Peyer's patch (tissue), 4 donors: ENCODE data around the gene ARMC3. TPM values are rescaled to one million over a fixed set of nuclear protein-coding genes. Genes with fewer than 3 reads are reported as not detected.
"Not testable (repeated sequence)": the region's sequence is repeated elsewhere in the genome, so short reads cannot be mapped to it uniquely, and the experiment has no call there.

ENCODE experiments used
- DNase-seq, 3 donors: peaks; one replicate each; pipeline ENCODE4 v3.0.0-alpha.2; 2017 to 2019
- H3K27ac ChIP-seq, 4 donors: fragments of 200-600 bp; sonication (generic); one replicate each; pipeline ENCODE4 v1.5.1; 2016 to 2019
- H3K27me3 ChIP-seq, 2 donors: fragments of 200-600 bp; sonication (generic); one replicate each; pipeline ENCODE4 v1.5.1; 2019
- H3K36me3 ChIP-seq, 3 donors: fragments of 200-600 bp; sonication (generic); one replicate each; pipeline ENCODE4 v1.5.1; 2016 to 2019
- H3K4me1 ChIP-seq, 4 donors: fragments of 200-600 bp; sonication (generic); one replicate each; pipeline ENCODE4 v1.5.1; 2016 to 2019
- H3K4me3 ChIP-seq, 4 donors: fragments of 200-600 bp; sonication (generic); 1 replicate in 3 of 4; 2 replicates in 1 of 4; pipeline ENCODE4 v1.5.1; 2016 to 2019; ENCODE audit warnings: mild to moderate bottlenecking in 1 of 4
- H3K9me3 ChIP-seq, 4 donors: fragments of 200-600 bp; sonication (generic); one replicate each; pipeline ENCODE4 v1.5.1; 2016 to 2019; ENCODE audit warnings: mild to moderate bottlenecking in 1 of 4
- CTCF ChIP-seq, 6 experiments: fragments of 450-650 bp in 4 of 6; fragments of 200-600 bp in 2 of 6; sonication (generic) in 1 of 6; IDR thresholded peaks; one replicate each; pipeline ENCODE4 v1.5.1; 2017 to 2019; ENCODE audit warnings: antibody characterized with exemption in 6 of 6, mild to moderate bottlenecking in 3 of 6, moderate library complexity in 1 of 6
- POLR2A ChIP-seq, 2 donors: fragments of 450-650 bp; IDR thresholded peaks; one replicate each; pipeline ENCODE4 v1.5.1; 2017; ENCODE audit warnings: antibody characterized with exemption in 2 of 2, mild to moderate bottlenecking in 2 of 2, moderate library complexity in 2 of 2
- total RNA-seq, 4 donors: library from RNA; depleted of rRNA; stranded (reverse); fragments of >200 nt; gene quantifications; one replicate each; pipeline ENCODE4 v1.1.0, GENCODE V29; 2016

Gene ARMC3
- total RNA-seq, 4 donors from 2014 or later: not detected

- Histone ChIP-seq H3K9me3 (no peaks in the 10 kb centered on the region), H3K4me1 (peaks cover 0 to 14% (median 0%) of the 10 kb centered on the region in 4 donors), H3K27ac (no peak overlapping the region), H3K4me3 (no peak overlapping the region), H3K27me3 (no peaks in the 10 kb centered on the region), H3K36me3 (no peaks in the 10 kb centered on the region)
- no peak for DNase-seq
- TF ChIP-seq CTCF (IDR thresholded peaks at IDR 0.05): no peak
- TF ChIP-seq POLR2A (IDR thresholded peaks at IDR 0.05): no peak
Measured at GRCh38 chr10:23067337-23067736, 139.5 kb downstream of the ARMC3 start.

GRCh38 chr10:23067939-23068775 lies 140.3 kb downstream of the ARMC3 start:
- Histone ChIP-seq H3K4me3 (no peak overlapping the region), H3K36me3 (no peaks in the 10 kb centered on the region), H3K27ac (no peak overlapping the region), H3K27me3 (no peaks in the 10 kb centered on the region), H3K9me3 (no peaks in the 10 kb centered on the region), H3K4me1 (peaks cover 0 to 14% (median 0%) of the 10 kb centered on the region in 4 donors)
- peak; percentile 65 to 92 (median 79) for DNase-seq
- TF ChIP-seq CTCF (IDR thresholded peaks at IDR 0.05) (peak; percentile 46 to 81 (median 64)), POLR2A (IDR thresholded peaks at IDR 0.05) (no peak)

GRCh38 chr10:23069019-23069815 lies 141.4 kb downstream of the ARMC3 start:
- H3K9me3 ChIP-seq: no peaks in the 10 kb centered on the region
- H3K36me3 ChIP-seq: no peaks in the 10 kb centered on the region
- peaks cover 0 to 14% (median 0%) of the 10 kb centered on the region in 4 donors for H3K4me1 ChIP-seq
- no peaks in the 10 kb centered on the region for H3K27me3 ChIP-seq
- no peak for DNase-seq
- no peak overlapping the region for H3K27ac ChIP-seq
- H3K4me3 ChIP-seq: no peak overlapping the region
- no peak for TF ChIP-seq POLR2A (IDR thresholded peaks at IDR 0.05)
- TF ChIP-seq CTCF (IDR thresholded peaks at IDR 0.05): no peak

- H3K27me3 ChIP-seq, H3K27ac ChIP-seq, H3K9me3 ChIP-seq, H3K4me3 ChIP-seq, H3K4me1 ChIP-seq, DNase-seq, H3K36me3 ChIP-seq: not testable (repeated sequence)
Measured at GRCh38 chr10:23070092-23070912, 142.4 kb downstream of the ARMC3 start.

- H3K27me3 ChIP-seq: no peaks in the 10 kb centered on the region
- peaks cover 0 to 3% (median 0%) of the 10 kb centered on the region in 4 donors for H3K4me1 ChIP-seq
- no peaks in the 10 kb centered on the region for H3K36me3 ChIP-seq
- no peak overlapping the region for H3K27ac ChIP-seq
- DNase-seq: no peak
- H3K9me3 ChIP-seq: no peaks in the 10 kb centered on the region
- H3K4me3 ChIP-seq: no peak overlapping the region
- TF ChIP-seq POLR2A (IDR thresholded peaks at IDR 0.05): no peak
- TF ChIP-seq CTCF (IDR thresholded peaks at IDR 0.05): no peak
Measured at GRCh38 chr10:23070913-23071218, 143.0 kb downstream of the ARMC3 start.

GRCh38 chr10:23072593-23072992 lies 144.7 kb downstream of the ARMC3 start:
- H3K36me3 ChIP-seq, H3K27ac ChIP-seq, H3K27me3 ChIP-seq, H3K4me3 ChIP-seq, H3K9me3 ChIP-seq, DNase-seq, H3K4me1 ChIP-seq: not testable (repeated sequence)
